ENCODE results near the gene DHX58.
"Not testable (repeated sequence)": the region's sequence is repeated elsewhere in the genome, so short reads cannot be mapped to it uniquely, and the experiment has no call there.

DHX58 gene

DNA sequence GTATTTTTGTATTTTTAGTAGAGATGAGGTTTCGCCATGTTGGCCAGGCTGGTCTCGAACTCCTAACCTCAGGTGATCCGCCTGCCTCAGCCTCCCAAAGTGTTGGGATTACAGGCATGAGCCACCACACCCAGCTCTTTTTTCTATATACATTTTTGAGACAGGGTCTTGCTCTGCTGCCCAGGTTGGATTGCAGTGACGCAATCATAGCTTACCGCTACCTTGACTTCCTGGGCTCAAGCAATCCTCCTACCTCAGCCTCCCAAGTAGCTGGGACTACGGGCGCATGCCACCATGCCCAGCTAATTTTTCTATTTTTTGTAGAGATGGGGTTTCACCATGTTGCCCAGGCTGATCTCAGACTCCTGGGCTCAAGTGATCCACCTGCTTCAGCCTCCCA, 28.2 kb upstream of the DHX58 start:
- H3K4me3 ChIP-seq (ENCODE audit: low read depth in 1 of 2, low read length in 2 of 2); H3K27ac ChIP-seq (ENCODE audit: low read depth, low read length); H3K27me3 ChIP-seq (ENCODE audit: control insufficient read depth in 1 of 2, insufficient read depth in 2 of 2, low read length in 2 of 2); H3K9me3 ChIP-seq (ENCODE audit: control insufficient read depth in 1 of 2, low read length in 2 of 2); H3K9ac ChIP-seq (ENCODE audit: low read depth in 1 of 2, low read length in 2 of 2): not testable (repeated sequence)
- H3K4me1 ChIP-seq (ENCODE audit: control insufficient read depth in 1 of 2, insufficient read depth in 2 of 2, low read length in 2 of 2), result peaks cover 26% of the 10 kb centered on the region in 2 donors
- peaks cover 0 to 32% of the 10 kb centered on the region in 2 donors for H3K36me3 ChIP-seq (ENCODE audit: control insufficient read depth in 1 of 2, insufficient read depth in 2 of 2, low read length in 2 of 2)

DNA sequence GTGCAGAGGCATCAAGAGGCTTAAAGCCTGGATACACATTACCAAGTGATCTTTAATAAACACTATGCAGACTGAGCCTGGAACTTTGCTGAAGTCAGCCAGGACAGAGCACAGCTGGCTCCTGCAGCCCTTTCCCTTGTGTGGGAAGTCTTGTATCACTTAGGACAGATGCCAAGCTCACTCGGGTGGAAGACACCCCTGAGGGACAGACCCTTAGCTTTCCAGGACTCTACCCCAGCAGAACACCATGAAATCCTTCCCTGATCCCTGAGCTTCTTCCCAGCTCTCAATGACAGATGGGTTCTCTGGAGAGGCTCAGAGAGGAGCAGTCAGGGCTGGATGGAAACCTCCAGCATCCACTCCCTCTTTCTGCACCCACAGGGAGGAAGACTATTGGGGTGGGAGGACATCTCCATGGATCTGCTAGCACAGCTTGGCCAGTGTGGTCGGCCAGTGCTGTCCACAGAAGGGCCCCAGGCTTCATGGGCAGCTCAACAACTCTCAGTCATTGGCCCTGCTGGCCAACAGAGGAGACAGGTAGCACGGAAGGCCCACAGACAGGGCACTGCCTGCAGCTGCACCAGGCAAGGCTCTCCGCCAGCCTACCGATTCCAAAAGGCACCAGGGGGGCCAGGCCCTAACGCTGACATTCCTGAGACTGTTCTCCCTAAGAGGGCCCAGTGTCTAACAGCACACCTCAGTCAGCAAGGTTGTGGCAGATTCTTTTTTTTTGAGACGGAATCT, 26.4 kb upstream of the DHX58 start:
- H3K27me3 ChIP-seq (ENCODE audit: control insufficient read depth in 1 of 2, insufficient read depth in 2 of 2, low read length in 2 of 2), result no peaks in the 10 kb centered on the region
- H3K4me1 ChIP-seq (ENCODE audit: control insufficient read depth in 1 of 2, insufficient read depth in 2 of 2, low read length in 2 of 2), result peaks cover 42 to 43% of the 10 kb centered on the region in 2 donors
- H3K9me3 ChIP-seq (ENCODE audit: control insufficient read depth in 1 of 2, low read length in 2 of 2), result no peaks in the 10 kb centered on the region
- no peak overlapping the region for H3K27ac ChIP-seq (ENCODE audit: low read depth, low read length)
- H3K36me3 ChIP-seq (ENCODE audit: control insufficient read depth in 1 of 2, insufficient read depth in 2 of 2, low read length in 2 of 2), result peaks cover 0 to 25% of the 10 kb centered on the region in 2 donors
- peak overlapping the region in 1 of 2 donors; percentile 2 for H3K9ac ChIP-seq (ENCODE audit: low read depth in 1 of 2, low read length in 2 of 2)
- no peak overlapping the region for H3K4me3 ChIP-seq (ENCODE audit: low read depth in 1 of 2, low read length in 2 of 2)

DNA sequence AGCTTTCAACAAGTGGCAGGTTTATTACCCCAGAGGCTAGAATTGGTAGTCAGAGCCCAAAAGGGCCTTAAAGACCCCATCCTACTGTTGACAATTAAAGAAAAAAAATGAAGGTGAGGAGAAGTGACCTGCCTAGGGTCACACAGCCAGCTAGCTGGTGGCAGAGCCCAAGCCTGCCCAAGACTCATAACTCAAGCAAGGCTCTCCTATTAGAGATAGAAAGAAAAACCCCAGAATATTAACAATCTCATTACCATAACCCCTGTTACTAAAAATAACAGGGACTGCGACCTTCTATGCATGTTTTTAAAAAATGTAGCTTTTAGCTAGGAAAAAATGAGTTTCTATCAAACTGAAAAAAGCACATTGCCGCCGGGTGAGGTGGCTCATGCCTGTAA, 24.1 kb upstream of the DHX58 start:
- H3K4me1 ChIP-seq (ENCODE audit: control insufficient read depth in 1 of 2, insufficient read depth in 2 of 2, low read length in 2 of 2), result peaks cover 64 to 65% of the 10 kb centered on the region in 2 donors
- H3K27me3 ChIP-seq (ENCODE audit: control insufficient read depth in 1 of 2, insufficient read depth in 2 of 2, low read length in 2 of 2), result no peaks in the 10 kb centered on the region
- H3K9me3 ChIP-seq (ENCODE audit: control insufficient read depth in 1 of 2, low read length in 2 of 2), result no peaks in the 10 kb centered on the region
- peaks cover 0 to 14% of the 10 kb centered on the region in 2 donors for H3K36me3 ChIP-seq (ENCODE audit: control insufficient read depth in 1 of 2, insufficient read depth in 2 of 2, low read length in 2 of 2)
- peak overlapping the region; percentile 71 for H3K27ac ChIP-seq (ENCODE audit: low read depth, low read length)
- H3K4me3 ChIP-seq (ENCODE audit: low read depth in 1 of 2, low read length in 2 of 2), result peak overlapping the region; percentile 61 to 76
- H3K9ac ChIP-seq (ENCODE audit: low read depth in 1 of 2, low read length in 2 of 2), result peak overlapping the region; percentile 51 to 53

DNA sequence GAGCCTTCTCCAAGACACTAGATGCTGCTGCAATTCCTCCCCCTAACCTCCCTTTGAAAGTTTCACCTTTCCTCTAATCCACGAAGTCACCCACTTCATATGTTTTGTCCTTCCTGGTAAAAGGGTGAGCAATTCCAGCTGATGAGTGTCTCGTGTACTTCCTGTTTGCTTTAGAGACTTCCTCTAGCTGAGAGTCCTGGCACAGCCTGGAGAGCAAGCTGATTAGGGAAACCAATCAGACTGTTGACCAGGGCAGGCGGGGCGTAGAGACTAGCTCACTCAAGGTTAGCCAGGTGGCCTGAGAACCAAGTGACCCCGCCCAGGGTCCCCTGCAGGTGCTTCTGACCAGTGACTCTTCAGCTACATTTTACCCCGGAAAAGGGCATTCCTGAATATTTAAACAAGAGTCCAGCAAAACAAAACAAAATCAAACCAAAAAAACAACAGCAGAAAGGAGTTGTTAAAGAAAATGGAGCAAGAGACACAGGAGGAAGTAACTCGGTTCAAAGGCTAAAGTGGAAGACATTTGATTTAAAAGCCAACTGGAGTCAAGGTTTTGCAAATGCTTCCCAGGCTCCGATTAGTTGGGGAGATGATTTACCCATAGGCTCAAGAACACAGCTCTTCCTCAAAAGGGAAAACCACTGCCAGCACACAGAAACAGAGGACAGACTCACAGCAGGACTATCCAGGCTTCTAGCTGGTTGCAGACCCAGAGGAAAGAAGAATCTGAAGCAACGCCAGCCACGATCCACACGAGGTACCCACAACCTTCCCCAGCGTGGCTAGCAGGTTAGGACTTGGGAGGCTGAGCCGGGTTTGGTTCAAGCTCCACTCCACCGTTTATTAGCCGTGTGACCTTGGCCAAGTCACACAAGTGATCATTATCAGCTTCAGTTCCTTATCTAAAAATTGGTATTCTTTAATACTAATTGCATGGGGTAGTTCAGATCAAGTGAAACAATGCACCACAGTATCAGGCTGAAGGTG, 23.4 kb upstream of the DHX58 start:
- Histone ChIP-seq H3K27ac (ENCODE audit: low read depth, low read length) (peak overlapping the region; percentile 76), H3K9ac (ENCODE audit: low read depth in 1 of 2, low read length in 2 of 2) (peak overlapping the region; percentile 51 to 53), H3K27me3 (ENCODE audit: control insufficient read depth in 1 of 2, insufficient read depth in 2 of 2, low read length in 2 of 2) (no peaks in the 10 kb centered on the region), H3K4me3 (ENCODE audit: low read depth in 1 of 2, low read length in 2 of 2) (peak overlapping the region; percentile 61 to 76), H3K9me3 (ENCODE audit: control insufficient read depth in 1 of 2, low read length in 2 of 2) (no peaks in the 10 kb centered on the region), H3K4me1 (ENCODE audit: control insufficient read depth in 1 of 2, insufficient read depth in 2 of 2, low read length in 2 of 2) (peaks cover 63 to 66% of the 10 kb centered on the region in 2 donors), H3K36me3 (ENCODE audit: control insufficient read depth in 1 of 2, insufficient read depth in 2 of 2, low read length in 2 of 2) (peaks cover 0 to 10% of the 10 kb centered on the region in 2 donors)

DNA sequence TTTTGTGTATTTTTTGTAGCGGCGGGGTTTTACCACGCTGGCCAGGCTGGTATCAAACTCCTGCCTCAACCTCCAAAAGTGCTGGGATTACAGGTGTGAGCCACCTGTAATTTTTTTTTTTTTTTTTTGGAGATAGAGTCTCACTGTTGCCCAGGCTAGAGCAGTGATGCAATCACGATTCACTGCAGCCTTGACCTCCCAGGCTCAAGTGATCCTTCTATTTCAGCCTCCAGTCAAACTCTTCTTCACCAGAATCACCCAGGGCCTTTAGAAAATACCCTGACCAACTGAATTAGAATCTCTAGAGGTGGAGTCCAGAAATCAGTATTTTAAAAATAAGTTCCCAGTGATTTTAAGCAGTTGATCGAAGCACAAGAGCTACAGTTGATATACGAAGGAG, 22.6 kb upstream of the DHX58 start:
- H3K36me3 ChIP-seq (ENCODE audit: control insufficient read depth in 1 of 2, insufficient read depth in 2 of 2, low read length in 2 of 2), result peaks cover 6% of the 10 kb centered on the region in 2 donors
- no peaks in the 10 kb centered on the region for H3K9me3 ChIP-seq (ENCODE audit: control insufficient read depth in 1 of 2, low read length in 2 of 2)
- peaks cover 66% of the 10 kb centered on the region in 2 donors for H3K4me1 ChIP-seq (ENCODE audit: control insufficient read depth in 1 of 2, insufficient read depth in 2 of 2, low read length in 2 of 2)
- no peaks in the 10 kb centered on the region for H3K27me3 ChIP-seq (ENCODE audit: control insufficient read depth in 1 of 2, insufficient read depth in 2 of 2, low read length in 2 of 2)
- H3K27ac ChIP-seq (ENCODE audit: low read depth, low read length), result peak overlapping the region; percentile 76
- H3K9ac ChIP-seq (ENCODE audit: low read depth in 1 of 2, low read length in 2 of 2), result peak overlapping the region; percentile 24 to 53
- H3K4me3 ChIP-seq (ENCODE audit: low read depth in 1 of 2, low read length in 2 of 2), result peak overlapping the region; percentile 2 to 20

DNA sequence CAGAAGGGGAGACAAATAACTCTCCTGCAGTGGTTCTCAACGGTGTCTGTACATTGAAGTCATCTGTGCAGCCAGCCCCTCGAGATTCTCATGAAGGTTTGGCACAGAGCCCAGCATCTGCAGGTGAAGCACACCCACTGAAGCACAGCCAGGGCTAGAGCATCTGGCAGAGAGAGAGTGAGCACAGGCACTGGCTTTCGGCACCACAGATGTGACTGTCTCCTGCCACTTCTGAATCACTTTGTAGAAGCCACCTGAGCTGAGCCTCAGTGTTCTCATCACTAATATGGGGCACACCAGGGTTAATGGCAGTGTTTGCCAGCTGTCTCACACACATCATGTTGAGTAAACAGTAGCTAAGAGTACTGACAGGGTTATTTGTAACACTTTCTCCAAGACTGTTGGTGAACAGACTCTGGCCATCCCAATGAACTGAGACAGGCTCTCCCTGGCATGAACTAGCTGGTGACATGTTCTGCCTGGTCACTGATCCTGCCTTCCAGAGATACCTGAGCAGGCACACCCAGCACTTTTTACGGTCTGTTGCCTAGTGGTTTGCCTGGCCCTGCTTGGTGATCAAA, 21.0 kb upstream of the DHX58 start:
- no peak overlapping the region for H3K9ac ChIP-seq (ENCODE audit: low read depth in 1 of 2, low read length in 2 of 2)
- no peaks in the 10 kb centered on the region for H3K27me3 ChIP-seq (ENCODE audit: control insufficient read depth in 1 of 2, insufficient read depth in 2 of 2, low read length in 2 of 2)
- H3K36me3 ChIP-seq (ENCODE audit: control insufficient read depth in 1 of 2, insufficient read depth in 2 of 2, low read length in 2 of 2), result peaks cover 22% of the 10 kb centered on the region in 2 donors
- H3K9me3 ChIP-seq (ENCODE audit: control insufficient read depth in 1 of 2, low read length in 2 of 2), result no peaks in the 10 kb centered on the region
- H3K27ac ChIP-seq (ENCODE audit: low read depth, low read length), result peak overlapping the region; percentile 16
- H3K4me1 ChIP-seq (ENCODE audit: control insufficient read depth in 1 of 2, insufficient read depth in 2 of 2, low read length in 2 of 2), result peaks cover 66 to 70% of the 10 kb centered on the region in 2 donors
- H3K4me3 ChIP-seq (ENCODE audit: low read depth in 1 of 2, low read length in 2 of 2), result peak overlapping the region in 1 of 2 donors; percentile 5

DNA sequence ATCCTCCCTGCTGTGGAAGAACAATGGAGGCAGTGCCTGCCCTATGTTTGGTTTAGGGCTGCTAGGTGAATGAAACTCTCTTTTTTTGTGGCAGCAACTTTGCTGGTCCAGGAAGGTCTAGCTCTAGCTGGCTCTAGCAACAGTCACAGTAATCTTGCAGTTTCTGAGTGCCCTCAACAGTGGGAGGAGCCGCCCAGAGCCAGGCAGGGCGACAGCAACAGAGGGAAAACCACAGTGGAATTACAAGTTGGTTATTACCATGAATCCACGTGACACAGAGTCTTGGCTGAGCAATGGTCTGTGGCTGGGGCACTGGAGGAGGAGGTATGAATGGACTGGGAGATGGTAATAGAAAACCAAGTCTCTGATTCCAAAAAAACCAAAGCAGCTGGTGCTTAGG, 20.4 kb upstream of the DHX58 start:
- no peaks in the 10 kb centered on the region for H3K27me3 ChIP-seq (ENCODE audit: control insufficient read depth in 1 of 2, insufficient read depth in 2 of 2, low read length in 2 of 2)
- peaks cover 60 to 65% of the 10 kb centered on the region in 2 donors for H3K4me1 ChIP-seq (ENCODE audit: control insufficient read depth in 1 of 2, insufficient read depth in 2 of 2, low read length in 2 of 2)
- H3K9me3 ChIP-seq (ENCODE audit: control insufficient read depth in 1 of 2, low read length in 2 of 2), result no peaks in the 10 kb centered on the region
- H3K9ac ChIP-seq (ENCODE audit: low read depth in 1 of 2, low read length in 2 of 2), result no peak overlapping the region
- peak overlapping the region; percentile 16 for H3K27ac ChIP-seq (ENCODE audit: low read depth, low read length)
- H3K4me3 ChIP-seq (ENCODE audit: low read depth in 1 of 2, low read length in 2 of 2), result peak overlapping the region; percentile 5 to 22
- peaks cover 28% of the 10 kb centered on the region in 2 donors for H3K36me3 ChIP-seq (ENCODE audit: control insufficient read depth in 1 of 2, insufficient read depth in 2 of 2, low read length in 2 of 2)

DNA sequence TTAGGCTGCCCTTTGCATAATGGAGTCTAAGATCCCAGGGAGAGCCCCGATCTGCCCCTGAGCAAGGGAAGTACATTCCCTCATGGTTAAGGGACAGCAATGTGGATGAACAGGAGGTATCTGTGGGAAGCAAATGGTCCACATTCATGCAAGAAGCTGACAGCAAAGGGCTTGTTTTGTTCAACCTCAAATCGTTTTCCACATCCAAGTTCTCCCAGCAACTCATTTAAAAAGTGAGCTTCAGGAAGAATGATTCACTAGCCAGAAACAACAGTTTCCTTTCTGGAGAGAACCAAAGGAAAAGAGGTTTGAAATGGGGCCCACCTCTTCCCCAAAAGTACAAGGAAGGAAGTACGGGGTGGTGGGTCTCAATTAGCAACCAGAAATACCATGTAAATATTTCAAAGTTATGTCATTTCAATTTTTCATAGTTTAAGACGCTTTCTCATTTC, 19.5 kb upstream of the DHX58 start:
- H3K27ac ChIP-seq (ENCODE audit: low read depth, low read length), result peak overlapping the region; percentile 2
- H3K9ac ChIP-seq (ENCODE audit: low read depth in 1 of 2, low read length in 2 of 2), result no peak overlapping the region
- peaks cover 57 to 64% of the 10 kb centered on the region in 2 donors for H3K4me1 ChIP-seq (ENCODE audit: control insufficient read depth in 1 of 2, insufficient read depth in 2 of 2, low read length in 2 of 2)
- no peak overlapping the region for H3K4me3 ChIP-seq (ENCODE audit: low read depth in 1 of 2, low read length in 2 of 2)
- peaks cover 30 to 37% of the 10 kb centered on the region in 2 donors for H3K36me3 ChIP-seq (ENCODE audit: control insufficient read depth in 1 of 2, insufficient read depth in 2 of 2, low read length in 2 of 2)
- no peaks in the 10 kb centered on the region for H3K27me3 ChIP-seq (ENCODE audit: control insufficient read depth in 1 of 2, insufficient read depth in 2 of 2, low read length in 2 of 2)
- H3K9me3 ChIP-seq (ENCODE audit: control insufficient read depth in 1 of 2, low read length in 2 of 2), result no peaks in the 10 kb centered on the region

DNA sequence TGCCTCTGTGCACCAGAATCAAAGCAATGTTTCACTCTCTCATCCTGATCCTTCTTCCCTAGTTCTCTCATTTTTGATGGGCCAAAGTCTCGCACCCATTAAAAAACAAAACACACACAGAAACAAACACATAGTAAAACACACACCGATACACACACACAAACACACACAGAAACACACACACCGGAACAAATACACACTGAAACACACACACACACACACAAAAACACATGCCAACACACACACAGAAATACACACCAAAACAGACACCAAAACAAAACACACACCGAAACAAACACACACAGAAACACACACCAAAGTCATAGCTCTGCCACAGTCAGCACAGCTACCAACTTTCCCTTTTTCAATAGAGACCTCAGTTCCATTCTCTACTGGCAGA, 18.7 kb upstream of the DHX58 start:
- Histone ChIP-seq H3K36me3 (ENCODE audit: control insufficient read depth in 1 of 2, insufficient read depth in 2 of 2, low read length in 2 of 2) (peaks cover 35 to 43% of the 10 kb centered on the region in 2 donors), H3K9ac (ENCODE audit: low read depth in 1 of 2, low read length in 2 of 2) (no peak overlapping the region)

More for the DNA sequence above, 18.7 kb upstream of the DHX58 start:
- H3K4me3 ChIP-seq (ENCODE audit: low read depth in 1 of 2, low read length in 2 of 2), result no peak overlapping the region
- H3K27me3 ChIP-seq (ENCODE audit: control insufficient read depth in 1 of 2, insufficient read depth in 2 of 2, low read length in 2 of 2), result no peaks in the 10 kb centered on the region
- peaks cover 50 to 58% of the 10 kb centered on the region in 2 donors for H3K4me1 ChIP-seq (ENCODE audit: control insufficient read depth in 1 of 2, insufficient read depth in 2 of 2, low read length in 2 of 2)
- H3K27ac ChIP-seq (ENCODE audit: low read depth, low read length), result peak overlapping the region; percentile 6
- no peaks in the 10 kb centered on the region for H3K9me3 ChIP-seq (ENCODE audit: control insufficient read depth in 1 of 2, low read length in 2 of 2)
